GM18505 (cell line): ENCODE results near the gene MUSK.
"Not testable (repeated sequence)": the region's sequence is repeated elsewhere in the genome, so short reads cannot be mapped to it uniquely, and the experiment has no call there.

Experiments
- ATAC-seq: cut with Tn5 transposase; IDR thresholded peaks from one replicate; pipeline ENCODE4 v1.9.1; 2021; ENCODE audit not compliant: unreplicated experiment
- POLR2A ChIP-seq: IDR thresholded peaks from 4 replicates; pipeline ENCODE4 v1.6.1; 2011; ENCODE audit warnings: borderline replicate concordance; ENCODE audit not compliant: insufficient read depth, insufficient read length; ENCODE audit errors: extremely low read depth

Gene MUSK

GRCh38 chr9:110655754-110656641 lies 12.6 kb upstream of the MUSK start:
- ATAC-seq, result no peak
- no peak for TF ChIP-seq POLR2A

- no peak for ATAC-seq
These were observed 8.6 kb upstream of the MUSK start for GRCh38 chr9:110659891-110660541.

GRCh38 chr9:110669433-110669832 lies 842 bp downstream of the MUSK start:
- no peak for TF ChIP-seq POLR2A
- no peak for ATAC-seq

More at GRCh38 chr9:110659891-110660541, 8.6 kb upstream of the MUSK start:
- no peak for TF ChIP-seq POLR2A

- TF ChIP-seq POLR2A, result no peak
These were observed 3.3 kb downstream of the MUSK start for GRCh38 chr9:110671849-110672248.

GRCh38 chr9:110672873-110673510 lies 4.4 kb downstream of the MUSK start:
- no peak for ATAC-seq
- no peak for TF ChIP-seq POLR2A

More at GRCh38 chr9:110671849-110672248, 3.3 kb downstream of the MUSK start:
- ATAC-seq, result no peak

GRCh38 chr9:110687497-110687896 lies 18.9 kb downstream of the MUSK start:
- ATAC-seq, result no peak
- no peak for TF ChIP-seq POLR2A

- no peak for TF ChIP-seq POLR2A
- no peak for ATAC-seq
These were observed 19.7 kb downstream of the MUSK start for GRCh38 chr9:110688329-110688728.

- no peak for TF ChIP-seq POLR2A
- no peak for ATAC-seq
These were observed 22.5 kb downstream of the MUSK start for GRCh38 chr9:110691002-110691549.

GRCh38 chr9:110695846-110696245 lies 27.3 kb downstream of the MUSK start:
- ATAC-seq, result not testable (repeated sequence)

- no peak for ATAC-seq
- TF ChIP-seq POLR2A, result no peak
These were observed 32.4 kb downstream of the MUSK start for GRCh38 chr9:110700953-110701352.

GRCh38 chr9:110703669-110704068 lies 35.1 kb downstream of the MUSK start:
- no peak for TF ChIP-seq POLR2A
- no peak for ATAC-seq

GRCh38 chr9:110707419-110707818 lies 38.8 kb downstream of the MUSK start:
- no peak for ATAC-seq
- no peak for TF ChIP-seq POLR2A

- TF ChIP-seq POLR2A, result no peak
- ATAC-seq, result no peak
These were observed 41.8 kb downstream of the MUSK start for GRCh38 chr9:110710420-110710819.
